Cardiac fibroblast (primary cell): ENCODE data around the gene SH3BP1.

Experiments used
- DNase-seq, 2 donors: peaks; one replicate each; pipeline versions ENCODE4 v3.0.0 to v3.0.0-alpha.2; 2010; ENCODE audit warnings: low read depth in 2 of 2
- H3K4me3 ChIP-seq, 2 donors: replicated peaks in 1 of 2; 1 replicate in 1 of 2; 2 replicates in 1 of 2; pipeline ENCODE4 v1.5.1; 2011; ENCODE audit warnings: low read depth in 2 of 2, low read length in 2 of 2, mild to moderate bottlenecking in 2 of 2, moderate library complexity in 1 of 2
- CTCF ChIP-seq: IDR thresholded peaks from one replicate; pipeline ENCODE4 v1.5.1; 2011; ENCODE audit warnings: low read depth, mild to moderate bottlenecking, low read length, inconsistent platforms

Gene SH3BP1

GRCh38 chr22:37619991-37620390 lies 19.5 kb upstream of the SH3BP1 start:
- TF ChIP-seq CTCF: no peak
- no peak overlapping the region for H3K4me3 ChIP-seq
- no peak for DNase-seq

- H3K4me3 ChIP-seq: no peak overlapping the region
- TF ChIP-seq CTCF: no peak
- no peak for DNase-seq
Measured at GRCh38 chr22:37621352-37621860, 18.1 kb upstream of the SH3BP1 start.

GRCh38 chr22:37623075-37624016 lies 16.1 kb upstream of the SH3BP1 start:
- peak; percentile 62 to 70 for DNase-seq
- no peak overlapping the region for H3K4me3 ChIP-seq
- peak; percentile 76 for TF ChIP-seq CTCF

DNA sequence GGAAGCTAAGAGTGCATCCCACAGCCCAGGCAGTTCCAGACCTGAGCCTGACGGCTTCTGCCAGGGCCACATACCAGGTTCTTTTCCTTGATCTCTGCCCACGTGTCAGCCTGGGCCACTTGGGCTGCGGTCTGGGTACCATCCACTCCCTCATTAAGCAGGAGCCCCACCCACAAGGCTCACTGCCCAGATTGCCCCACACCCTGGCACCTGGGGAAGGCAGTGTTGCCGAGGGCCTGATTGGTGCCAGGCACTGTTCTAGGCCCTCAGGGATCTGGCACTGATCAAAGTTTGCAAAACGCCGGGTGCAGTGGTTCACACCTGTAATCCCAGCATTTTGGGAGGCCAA lies 15.5 kb upstream of the SH3BP1 start:
- DNase-seq: no peak
- TF ChIP-seq CTCF: no peak

GRCh38 chr22:37624876-37625275 lies 14.6 kb upstream of the SH3BP1 start:
- TF ChIP-seq CTCF: no peak
- DNase-seq: no peak
- H3K4me3 ChIP-seq: no peak overlapping the region

More for the DNA sequence above, 15.5 kb upstream of the SH3BP1 start:
- no peak overlapping the region for H3K4me3 ChIP-seq

DNA sequence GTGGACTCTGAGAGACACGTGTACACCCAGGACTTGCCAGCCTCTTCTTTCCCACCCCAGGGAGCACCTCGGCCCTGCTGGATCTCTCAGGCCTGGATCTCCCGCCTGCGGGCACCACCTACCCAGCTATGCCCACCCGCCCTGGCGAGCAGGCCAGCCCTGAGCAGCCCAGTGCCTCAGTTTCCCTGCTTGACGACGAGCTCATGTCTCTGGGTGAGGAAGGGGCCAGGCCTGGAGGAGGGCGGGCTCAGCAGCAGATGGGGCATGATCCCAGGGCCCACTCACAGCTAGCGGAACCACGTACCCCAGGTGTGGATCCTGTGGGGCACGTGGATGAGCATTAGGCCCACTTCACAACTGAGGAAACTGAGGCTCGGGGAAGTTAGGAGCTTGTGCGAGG lies 13.7 kb upstream of the SH3BP1 start:
- no peak overlapping the region for H3K4me3 ChIP-seq
- TF ChIP-seq CTCF: no peak
- DNase-seq: no peak
